A549 (cell line): ENCODE data around the gene GPSM3.

Experiments
- NR3C1 ChIP-seq: fragments of >200 bp; sonication (Bioruptor Twin); formaldehyde crosslinking; IDR thresholded peaks from 3 replicates; pipeline ENCODE4 v1.6.1; 2017
- POLR2A ChIP-seq: IDR thresholded peaks from 2 replicates; pipeline ENCODE4 v1.6.1; 2012; ENCODE audit warnings: mild to moderate bottlenecking, low read length
- TF ChIP-seq, protein P1 (sequence below): IDR thresholded peaks from 2 replicates; pipeline ENCODE4 v1.6.1; 2012

DNA sequence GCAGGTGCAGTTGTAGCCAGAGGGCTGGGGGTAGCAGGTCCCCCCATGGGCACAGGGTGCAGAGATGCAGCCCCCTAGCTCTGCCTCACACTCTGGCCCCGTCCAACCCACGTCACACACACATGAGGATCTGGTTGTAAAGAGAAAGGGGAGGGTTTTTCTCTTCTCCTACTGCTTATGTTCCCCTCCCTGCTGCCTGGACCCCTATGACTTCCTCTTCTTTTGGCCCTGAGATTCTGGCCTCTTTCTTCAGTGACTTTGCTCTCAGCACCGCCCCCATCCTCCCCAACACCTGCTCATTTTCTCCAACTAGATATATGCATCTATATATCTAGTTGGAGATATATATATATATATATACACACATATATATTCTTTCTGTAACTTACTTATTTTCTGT is 21.7 kb upstream of the GPSM3 start:
- TF ChIP-seq NR3C1 (no peak), POLR2A (no peak)
- TF ChIP-seq, protein P1, sequence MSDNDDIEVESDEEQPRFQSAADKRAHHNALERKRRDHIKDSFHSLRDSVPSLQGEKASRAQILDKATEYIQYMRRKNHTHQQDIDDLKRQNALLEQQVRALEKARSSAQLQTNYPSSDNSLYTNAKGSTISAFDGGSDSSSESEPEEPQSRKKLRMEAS: no peak
